GM12864 (cell line): ENCODE results near the gene RNF135.
"Not testable (repeated sequence)": the region's sequence is repeated elsewhere in the genome, so short reads cannot be mapped to it uniquely, and the experiment has no call there.

Source experiments
- DNase-seq: peaks from one replicate; pipeline ENCODE4 v3.0.0-alpha.2; 2011; ENCODE audit warnings: low read depth
- H3K4me3 ChIP-seq: 2 replicates; pipeline ENCODE4 v1.5.1; 2011; ENCODE audit warnings: mild to moderate bottlenecking, low read depth, low read length, control low read depth
- TF ChIP-seq, protein P1 (sequence below): IDR thresholded peaks from 2 replicates; pipeline ENCODE4 v1.5.1; 2011; ENCODE audit warnings: low read depth, mild to moderate bottlenecking, moderate library complexity, low read length, control low read depth, inconsistent platforms; ENCODE audit errors: missing control alignments

Gene RNF135

DNA sequence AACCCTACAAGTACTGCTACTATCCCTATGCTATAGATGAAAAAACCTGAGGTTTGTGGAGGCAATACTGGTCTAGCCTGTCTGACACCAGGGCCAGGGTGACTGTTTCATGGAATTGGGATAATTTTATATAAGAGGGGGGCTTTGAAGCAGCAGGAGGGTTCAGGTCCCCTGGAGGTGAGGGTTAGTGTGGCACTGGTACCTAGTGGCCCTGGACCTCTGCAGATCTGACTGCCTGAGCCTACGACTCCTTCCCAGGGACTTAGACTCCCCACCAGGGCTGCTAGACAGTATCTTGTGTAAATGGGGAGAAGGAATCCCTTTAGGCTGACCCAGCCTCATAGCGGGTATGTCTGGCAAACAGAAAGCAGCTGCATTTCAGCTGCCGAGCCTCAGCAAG is 42.3 kb upstream of the RNF135 start:
- TF ChIP-seq, protein P1, sequence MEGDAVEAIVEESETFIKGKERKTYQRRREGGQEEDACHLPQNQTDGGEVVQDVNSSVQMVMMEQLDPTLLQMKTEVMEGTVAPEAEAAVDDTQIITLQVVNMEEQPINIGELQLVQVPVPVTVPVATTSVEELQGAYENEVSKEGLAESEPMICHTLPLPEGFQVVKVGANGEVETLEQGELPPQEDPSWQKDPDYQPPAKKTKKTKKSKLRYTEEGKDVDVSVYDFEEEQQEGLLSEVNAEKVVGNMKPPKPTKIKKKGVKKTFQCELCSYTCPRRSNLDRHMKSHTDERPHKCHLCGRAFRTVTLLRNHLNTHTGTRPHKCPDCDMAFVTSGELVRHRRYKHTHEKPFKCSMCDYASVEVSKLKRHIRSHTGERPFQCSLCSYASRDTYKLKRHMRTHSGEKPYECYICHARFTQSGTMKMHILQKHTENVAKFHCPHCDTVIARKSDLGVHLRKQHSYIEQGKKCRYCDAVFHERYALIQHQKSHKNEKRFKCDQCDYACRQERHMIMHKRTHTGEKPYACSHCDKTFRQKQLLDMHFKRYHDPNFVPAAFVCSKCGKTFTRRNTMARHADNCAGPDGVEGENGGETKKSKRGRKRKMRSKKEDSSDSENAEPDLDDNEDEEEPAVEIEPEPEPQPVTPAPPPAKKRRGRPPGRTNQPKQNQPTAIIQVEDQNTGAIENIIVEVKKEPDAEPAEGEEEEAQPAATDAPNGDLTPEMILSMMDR: no peak
- no peak for DNase-seq
- no peak overlapping the region for H3K4me3 ChIP-seq

DNA sequence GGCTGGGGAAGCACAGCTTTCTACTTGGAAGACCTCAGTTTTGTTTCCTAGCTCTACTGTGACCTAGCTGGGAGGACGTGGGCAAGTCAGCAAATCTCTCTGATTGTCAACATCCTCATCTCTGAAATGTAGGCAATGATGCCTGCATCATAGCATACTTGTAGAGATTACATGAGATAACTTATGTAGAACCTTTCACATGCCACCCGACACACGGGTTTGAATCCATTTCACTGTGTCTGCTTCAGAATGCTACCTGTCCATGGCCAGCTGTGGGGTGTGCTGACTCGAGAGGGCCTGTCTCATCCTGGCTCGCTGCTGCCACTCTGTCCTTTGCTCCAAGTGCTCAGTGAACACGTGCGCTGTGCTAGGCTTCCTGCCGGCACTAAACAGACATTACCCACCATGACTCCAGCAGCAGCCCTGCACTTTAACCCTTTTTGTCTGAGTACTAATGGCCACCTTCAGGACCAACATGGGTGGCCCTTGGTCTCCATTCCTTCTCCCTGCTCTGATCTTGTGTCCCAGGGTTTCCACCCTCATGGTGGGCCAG is 41.7 kb upstream of the RNF135 start:
- no peak for DNase-seq
- H3K4me3 ChIP-seq: no peak overlapping the region
- TF ChIP-seq, protein P1: no peak

DNA sequence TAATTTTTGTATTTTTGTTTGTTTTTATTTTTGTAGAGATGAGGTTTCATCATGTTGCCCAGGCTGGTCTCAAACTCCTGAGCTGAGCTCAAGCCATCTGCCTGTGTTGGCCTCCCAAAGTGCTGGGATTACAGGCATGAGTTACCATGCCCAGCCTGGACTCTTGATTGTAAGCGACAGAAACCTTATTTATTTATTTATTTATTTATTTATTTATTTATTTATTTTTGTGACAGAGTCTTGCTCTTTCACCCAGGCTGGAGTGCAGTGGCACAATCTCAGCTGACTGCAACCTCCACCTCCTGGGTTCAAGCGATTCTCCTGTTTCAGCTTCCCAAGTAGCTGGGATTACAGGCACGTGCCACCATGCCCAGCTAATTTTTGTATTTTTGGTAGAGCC is 41.0 kb upstream of the RNF135 start:
- DNase-seq, H3K4me3 ChIP-seq: not testable (repeated sequence)

DNA sequence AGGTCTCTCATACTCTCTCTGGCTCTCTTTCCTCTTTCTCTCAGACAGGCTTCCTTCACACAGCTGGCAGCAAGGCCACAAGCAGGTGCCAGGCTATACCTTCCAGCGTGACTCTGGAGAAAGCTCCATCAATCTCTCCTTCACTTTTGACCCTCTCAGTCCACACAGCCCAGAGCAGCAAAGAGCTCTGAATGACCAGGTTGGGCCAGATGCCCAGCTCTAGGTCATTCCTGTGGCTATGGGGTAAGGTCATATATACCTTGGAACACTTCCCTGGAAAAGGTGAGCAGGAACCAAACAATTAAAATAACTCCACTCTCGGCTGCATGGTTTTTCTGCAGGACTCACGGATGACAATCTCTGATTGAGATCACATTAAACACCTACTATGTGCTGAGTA is 40.3 kb upstream of the RNF135 start:
- DNase-seq: no peak
- TF ChIP-seq, protein P1: no peak
- no peak overlapping the region for H3K4me3 ChIP-seq

DNA sequence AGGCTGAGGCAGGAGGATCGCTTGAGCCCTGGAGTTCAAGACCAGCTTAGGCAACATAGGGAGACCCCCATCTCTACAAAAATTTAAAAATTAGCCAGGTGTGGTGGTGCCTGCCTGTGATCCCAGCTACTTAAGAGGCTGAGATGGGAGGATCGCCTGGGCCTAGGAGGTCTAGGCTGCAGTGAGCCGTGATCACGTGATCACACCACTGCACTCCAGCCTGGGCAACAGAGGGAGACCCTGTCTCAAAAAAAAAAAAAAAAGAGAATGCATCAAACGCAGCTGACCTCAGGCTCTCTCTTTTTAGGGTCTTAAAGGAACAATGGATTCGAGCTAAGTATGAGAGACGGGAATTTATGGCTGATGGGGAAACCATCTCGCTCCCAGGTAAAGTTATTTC is 39.3 kb upstream of the RNF135 start:
- DNase-seq, H3K4me3 ChIP-seq: not testable (repeated sequence)

DNA sequence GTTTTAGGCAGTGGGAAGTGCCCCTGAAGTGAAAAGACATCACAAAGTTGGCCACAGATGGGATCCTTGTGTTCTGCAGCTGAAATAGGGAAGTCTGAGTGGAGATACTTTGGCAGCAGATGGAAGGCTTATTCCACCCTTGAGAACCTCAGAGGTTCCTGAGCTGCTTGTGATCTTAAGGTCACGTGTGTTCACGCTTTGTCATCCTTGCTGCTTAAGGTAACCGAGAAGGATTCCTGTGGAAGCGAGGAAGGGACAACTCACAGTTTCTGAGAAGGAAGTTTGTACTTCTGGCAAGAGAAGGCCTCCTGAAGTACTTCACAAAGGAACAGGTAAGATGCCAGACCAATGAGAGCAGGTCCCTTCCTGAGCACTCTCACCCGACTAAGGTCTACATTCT is 36.9 kb upstream of the RNF135 start:
- H3K4me3 ChIP-seq: no peak overlapping the region
- DNase-seq: no peak
- TF ChIP-seq, protein P1: no peak

DNA sequence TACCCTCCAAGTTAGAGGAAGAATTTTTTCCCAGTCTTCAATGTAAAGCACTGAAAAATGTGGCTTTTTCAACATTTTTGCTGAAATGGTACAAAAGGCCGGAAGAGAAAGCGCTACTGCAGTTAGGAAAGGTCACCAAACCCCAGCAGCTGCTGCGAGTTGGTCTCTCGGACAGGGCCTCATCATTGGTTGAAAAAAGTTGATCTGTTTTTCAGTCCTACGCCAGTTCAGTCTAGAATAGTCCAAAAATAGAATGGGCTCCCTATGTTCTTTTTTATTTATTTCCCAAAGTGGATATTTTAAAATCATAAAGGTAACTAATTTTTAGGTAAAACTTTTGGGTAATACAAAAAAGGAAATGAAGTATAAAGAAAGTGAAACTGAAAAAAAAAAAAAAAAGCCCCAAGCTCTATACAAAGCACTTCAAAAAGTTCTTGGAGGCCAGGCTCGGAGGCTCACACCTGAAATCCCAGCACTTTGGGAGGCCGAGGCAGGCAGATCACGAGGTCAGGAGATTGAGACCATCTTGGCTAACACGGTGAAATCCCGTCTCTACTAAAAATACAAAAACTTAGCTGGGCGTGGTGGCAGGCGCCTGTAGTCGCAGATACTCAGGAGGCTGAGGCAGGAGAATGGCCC is 31.7 kb upstream of the RNF135 start:
- no peak for DNase-seq
- no peak overlapping the region for H3K4me3 ChIP-seq
- TF ChIP-seq, protein P1: no peak

DNA sequence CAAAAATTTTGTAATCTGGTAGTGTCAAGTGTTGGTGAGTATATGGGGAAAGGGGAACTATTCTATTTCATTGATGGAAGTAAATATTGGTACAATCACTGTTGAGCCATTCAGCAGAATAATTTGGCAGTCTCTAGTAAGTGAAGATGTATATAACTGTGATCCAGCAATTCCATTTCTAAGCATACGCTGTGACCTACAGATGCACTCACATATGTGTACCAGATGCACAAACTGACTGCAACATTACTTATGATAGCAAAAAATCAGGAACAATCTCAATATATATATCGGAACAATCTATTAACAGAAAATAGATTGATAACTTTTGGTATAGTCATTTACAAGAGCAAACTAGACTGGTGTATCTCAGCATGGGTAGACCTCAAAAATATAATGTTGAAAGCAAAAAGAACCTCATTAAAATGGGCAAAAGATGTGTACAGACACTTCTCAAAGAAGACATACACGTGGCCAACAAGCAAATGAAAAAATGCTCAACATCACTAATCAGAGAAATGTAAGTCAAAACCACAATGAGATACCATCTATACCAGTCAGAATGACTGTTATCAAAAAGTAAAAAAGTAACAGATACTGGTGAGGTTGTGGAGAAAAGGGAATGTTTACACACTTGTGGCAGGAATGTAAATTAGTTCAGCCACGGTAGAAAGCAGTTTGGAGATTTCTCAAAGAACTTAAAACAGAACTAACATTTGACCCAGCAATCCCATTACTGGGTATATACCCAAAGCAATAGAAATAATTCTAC is 28.3 kb upstream of the RNF135 start:
- TF ChIP-seq, protein P1: no peak
- no peak overlapping the region for H3K4me3 ChIP-seq
- DNase-seq: no peak
